B cell (primary cell): ENCODE data around the gene SGIP1. TPM values are rescaled to one million over a fixed set of nuclear protein-coding genes. Genes with fewer than 3 reads are reported as not detected.

Source experiments
- ATAC-seq: fragments of 200-7000 bp; cut with Tn5 transposase; one replicate; pipeline ENCODE4 v1.10.0; 2021; ENCODE audit warnings: low read depth, mild to moderate bottlenecking, moderate number of reproducible peaks, moderate library complexity
- CTCF ChIA-PET: fragments of 350-600 bp; sonication (Branson Sonifier 250); formaldehyde crosslinking; loops from one replicate; lab custom pipeline; 2021; ENCODE audit warnings: antibody characterized with exemption, inconsistent platforms; lab: Charles Lee
- POLR2A ChIA-PET: fragments of 350-600 bp; sonication (Branson Sonifier 250); formaldehyde crosslinking; loops from one replicate; lab custom pipeline; 2021; ENCODE audit warnings: antibody characterized with exemption; lab: Charles Lee
- DNase-seq: peaks from one replicate; pipeline ENCODE4 v3.0.0; 2013
- H2AFZ ChIP-seq: 2 replicates; pipeline ENCODE4 v1.6.1; 2012; ENCODE audit warnings: mild to moderate bottlenecking, low read depth, low read length; ENCODE audit not compliant: insufficient read depth, poor library complexity, severe bottlenecking
- H3K27ac ChIP-seq, 2 donors: 1 replicate in 1 of 2; 2 replicates in 1 of 2; pipeline ENCODE4 v1.5.1; 2012 to 2013; ENCODE audit warnings: low read length in 2 of 2, mild to moderate bottlenecking in 2 of 2, moderate library complexity in 1 of 2
- H3K27me3 ChIP-seq, 4 experiments: fragments of 200-600 bp in 1 of 4; sonication (generic) in 1 of 4; replicated peaks in 1 of 4; 1 replicate in 2 of 4; 2 replicates in 2 of 4; pipeline versions ENCODE4 v1.6.1 to v1.7.0; 2013 to 2016; ENCODE audit warnings: low read length in 3 of 4, mild to moderate bottlenecking in 2 of 4, mixed read lengths in 1 of 4, moderate library complexity in 1 of 4; ENCODE audit not compliant: insufficient read depth in 4 of 4, control insufficient read depth in 3 of 4; ENCODE audit errors: control extremely low read depth in 1 of 4
- H3K36me3 ChIP-seq, 2 experiments: replicated peaks in 1 of 2; 1 replicate in 1 of 2; 2 replicates in 1 of 2; pipeline versions ENCODE4 v1.6.1 to v1.7.1; 2013; ENCODE audit warnings: low read length in 1 of 2; ENCODE audit not compliant: insufficient read depth in 2 of 2, control insufficient read depth in 1 of 2; ENCODE audit errors: control extremely low read depth in 1 of 2, extremely low read depth in 1 of 2
- H3K4me1 ChIP-seq, 2 donors: fragments of 200-600 bp in 1 of 2; sonication (generic) in 1 of 2; 1 replicate in 1 of 2; 2 replicates in 1 of 2; pipeline versions ENCODE4 v1.5.1 to v1.6.1; 2013 to 2017; ENCODE audit warnings: low read length in 2 of 2; ENCODE audit not compliant: control insufficient read depth in 2 of 2, insufficient read depth in 2 of 2
- H3K4me2 ChIP-seq: replicated peaks from 2 replicates; pipeline ENCODE3; 2012; ENCODE audit warnings: mild to moderate bottlenecking, low read depth, low read length; ENCODE audit not compliant: poor library complexity, severe bottlenecking
- H3K4me3 ChIP-seq, 5 experiments: fragments of 200-600 bp in 1 of 5; sonication (generic) in 1 of 5; 1 replicate in 3 of 5; 2 replicates in 2 of 5; pipeline versions ENCODE4 v1.5.1 to v1.7.0; 2011 to 2016; ENCODE audit warnings: low read length in 4 of 5, mild to moderate bottlenecking in 4 of 5, low read depth in 2 of 5, control low read depth in 1 of 5, moderate library complexity in 1 of 5; ENCODE audit not compliant: insufficient read depth in 1 of 5; ENCODE audit errors: control extremely low read depth in 1 of 5, extremely low read depth in 1 of 5
- H3K79me2 ChIP-seq: fragments of 200-600 bp; sonication (generic); one replicate; pipeline ENCODE4 v1.6.0; 2016; ENCODE audit warnings: low read length; ENCODE audit not compliant: control insufficient read depth, insufficient read depth
- H3K9ac ChIP-seq: fragments of 200-600 bp; sonication (generic); 2 replicates; pipeline ENCODE4 v1.6.1; 2017; ENCODE audit warnings: mild to moderate bottlenecking, low read length, moderate library complexity
- H3K9me3 ChIP-seq, 3 donors: one replicate each; pipeline versions ENCODE4 v1.6.1 to v1.7.1; 2013; ENCODE audit warnings: low read length in 2 of 3; ENCODE audit not compliant: control insufficient read depth in 2 of 3, insufficient read depth in 1 of 3; ENCODE audit errors: control extremely low read depth in 1 of 3
- H4K20me1 ChIP-seq: 2 replicates; pipeline ENCODE4 v1.6.0; 2012; ENCODE audit warnings: mild to moderate bottlenecking, low read length; ENCODE audit not compliant: insufficient read depth, control insufficient read depth, poor library complexity, severe bottlenecking
- H3K27ac Mint-ChIP-seq: one replicate; pipeline ENCODE4 v1.8.0; 2021; ENCODE audit warnings: mixed read lengths
- H3K27me3 Mint-ChIP-seq: one replicate; pipeline ENCODE4 v1.8.0; 2021; ENCODE audit warnings: mixed read lengths
- H3K4me1 Mint-ChIP-seq: one replicate; pipeline ENCODE4 v1.8.0; 2021; ENCODE audit warnings: mixed read lengths
- H3K4me3 Mint-ChIP-seq: one replicate; pipeline ENCODE4 v1.8.0; 2021; ENCODE audit warnings: mixed read lengths
- H3K9me3 Mint-ChIP-seq: one replicate; pipeline ENCODE4 v1.8.0; 2022; ENCODE audit warnings: mixed read lengths; ENCODE audit not compliant: insufficient read depth
- EZH2 ChIP-seq: IDR thresholded peaks from 2 replicates; pipeline ENCODE4 v1.6.1; 2012; ENCODE audit warnings: borderline replicate concordance, low read depth, mild to moderate bottlenecking, moderate library complexity, low read length; ENCODE audit not compliant: insufficient read depth, poor library complexity, severe bottlenecking
- WGBS: methylation state at CpG from one replicate; pipeline ENCODE4 v1.1.5; 2013; ENCODE audit warnings: missing lambda C conversion rate; ENCODE audit not compliant: insufficient coverage; 5-methylcytosine and 5-hydroxymethylcytosine counted together
- intact Hi-C: fragments of 100-400 bp; cut with micrococcal nuclease; formaldehyde crosslinking; loops from one replicate; pipeline ENCODE4 v1.10.0; 2022
- polyA plus RNA-seq: library from polyadenylated mRNA; depleted of rRNA; stranded (reverse); fragments of >200 nt; gene quantifications from 2 replicates; pipeline ENCODE4 v1.2.3, GENCODE V29; 2012
- total RNA-seq, 2 donors: library from RNA; stranded (reverse); fragments of 120-200 nt in 1 of 2; gene quantifications; 1 replicate in 1 of 2; 2 replicates in 1 of 2; pipeline versions ENCODE4 v1.2.3 to v1.2.4, GENCODE V29; 2013 to 2022
- TF ChIP-seq, protein P1 (sequence below): fragments of 200-600 bp; IDR thresholded peaks from one replicate; pipeline ENCODE4 v1.8.0; 2022; ENCODE audit warnings: antibody characterized with exemption, mild to moderate bottlenecking

The SGIP1 gene
- total and polyA plus RNA-seq, 2 donors (not counting 1 experiment from before 2014, with no cell fraction given), result not detected

DNA sequence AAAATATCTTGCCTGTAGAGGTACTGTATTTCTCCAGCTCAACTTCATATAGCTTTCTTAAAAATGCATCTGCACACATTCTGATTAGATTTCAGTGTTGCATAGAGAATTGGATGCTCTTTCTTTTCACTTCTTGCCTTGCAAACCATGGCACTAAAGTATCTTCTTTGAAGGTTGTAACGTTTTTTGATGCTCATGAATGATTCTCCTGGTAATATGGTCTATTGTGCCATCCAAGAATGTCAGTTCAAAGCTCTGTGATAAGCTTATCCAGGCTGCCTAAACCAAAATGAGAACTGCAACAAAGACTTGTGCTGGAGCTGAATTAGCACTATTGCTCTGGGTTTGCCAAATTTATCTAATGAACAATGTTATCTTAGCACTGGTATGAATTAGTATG is 1.9 kb downstream of the SGIP1 start:
- H2AFZ ChIP-seq, result no peak overlapping the region
- ChIA-PET CTCF (no interaction called here), POLR2A (no interaction called here)
- H3K9me3 Mint-ChIP-seq, result no peaks in the 10 kb centered on the region
- no peak overlapping the region for H3K27ac ChIP-seq
- no peak overlapping the region for H3K4me3 ChIP-seq
- H3K4me1 Mint-ChIP-seq, result peaks cover 22% of the 10 kb centered on the region
- WGBS, result no CpG with 5 or more reads among the region's 1 CpG
- no peaks in the 10 kb centered on the region for H3K9me3 ChIP-seq
- peaks cover 0 to 20% (median 12%) of the 10 kb centered on the region in 4 experiments for H3K27me3 ChIP-seq
- TF ChIP-seq, protein P1, sequence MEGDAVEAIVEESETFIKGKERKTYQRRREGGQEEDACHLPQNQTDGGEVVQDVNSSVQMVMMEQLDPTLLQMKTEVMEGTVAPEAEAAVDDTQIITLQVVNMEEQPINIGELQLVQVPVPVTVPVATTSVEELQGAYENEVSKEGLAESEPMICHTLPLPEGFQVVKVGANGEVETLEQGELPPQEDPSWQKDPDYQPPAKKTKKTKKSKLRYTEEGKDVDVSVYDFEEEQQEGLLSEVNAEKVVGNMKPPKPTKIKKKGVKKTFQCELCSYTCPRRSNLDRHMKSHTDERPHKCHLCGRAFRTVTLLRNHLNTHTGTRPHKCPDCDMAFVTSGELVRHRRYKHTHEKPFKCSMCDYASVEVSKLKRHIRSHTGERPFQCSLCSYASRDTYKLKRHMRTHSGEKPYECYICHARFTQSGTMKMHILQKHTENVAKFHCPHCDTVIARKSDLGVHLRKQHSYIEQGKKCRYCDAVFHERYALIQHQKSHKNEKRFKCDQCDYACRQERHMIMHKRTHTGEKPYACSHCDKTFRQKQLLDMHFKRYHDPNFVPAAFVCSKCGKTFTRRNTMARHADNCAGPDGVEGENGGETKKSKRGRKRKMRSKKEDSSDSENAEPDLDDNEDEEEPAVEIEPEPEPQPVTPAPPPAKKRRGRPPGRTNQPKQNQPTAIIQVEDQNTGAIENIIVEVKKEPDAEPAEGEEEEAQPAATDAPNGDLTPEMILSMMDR, result no peak
- no peak for TF ChIP-seq EZH2
- peaks cover 14 to 15% of the 10 kb centered on the region in 2 donors for H3K4me1 ChIP-seq
- H3K36me3 ChIP-seq, result no peaks in the 10 kb centered on the region
- no peak for ATAC-seq
- no peaks in the 10 kb centered on the region for H4K20me1 ChIP-seq
- no peak overlapping the region for H3K27ac Mint-ChIP-seq
- no peak for DNase-seq
- H3K79me2 ChIP-seq, result no peaks in the 10 kb centered on the region
- no peak overlapping the region for H3K4me2 ChIP-seq
- peaks cover 39% of the 10 kb centered on the region for H3K27me3 Mint-ChIP-seq
- H3K9ac ChIP-seq, result no peak overlapping the region
- H3K4me3 Mint-ChIP-seq, result no peak overlapping the region
- intact Hi-C loops, result no loop called here

DNA sequence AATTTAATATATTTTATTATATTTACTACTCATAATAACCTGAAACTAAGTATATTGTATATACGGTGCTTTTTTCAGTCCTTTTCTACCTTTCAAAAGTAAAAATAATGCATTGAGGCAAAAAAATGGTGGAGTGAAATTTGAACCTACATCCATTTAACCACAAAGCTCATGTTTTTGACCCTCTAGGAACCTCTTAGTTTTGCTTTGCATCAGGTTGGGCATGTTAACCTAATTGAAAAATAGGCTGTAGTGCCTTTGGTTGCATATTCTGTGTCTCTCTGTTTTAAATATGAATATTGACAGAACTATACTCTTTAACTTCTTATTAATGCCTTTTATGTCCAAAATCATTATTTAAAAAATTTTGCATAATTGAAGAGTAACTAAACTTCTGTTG is 3.8 kb downstream of the SGIP1 start:
- POLR2A ChIA-PET, result no interaction called here
- Histone ChIP-seq H3K79me2 (no peaks in the 10 kb centered on the region), H3K36me3 (no peaks in the 10 kb centered on the region), H4K20me1 (no peaks in the 10 kb centered on the region), H3K27ac (no peak overlapping the region), H2AFZ (no peak overlapping the region), H3K9me3 (no peaks in the 10 kb centered on the region), H3K9ac (no peak overlapping the region), H3K4me2 (no peak overlapping the region), H3K4me3 (no peak overlapping the region), H3K27me3 (peaks cover 0 to 18% (median 4%) of the 10 kb centered on the region in 4 experiments), H3K4me1 (peaks cover 4 to 10% of the 10 kb centered on the region in 2 donors)
- Mint-ChIP-seq H3K4me3 (no peak overlapping the region), H3K4me1 (peaks cover 12% of the 10 kb centered on the region), H3K27ac (no peak overlapping the region), H3K27me3 (peaks cover 26% of the 10 kb centered on the region), H3K9me3 (no peaks in the 10 kb centered on the region)
- TF ChIP-seq, protein P1, result no peak
- no peak for TF ChIP-seq EZH2
- no peak for ATAC-seq
- intact Hi-C loops, result no loop called here
- no CpG with 5 or more reads among the region's 1 CpG for WGBS
- DNase-seq, result no peak
- CTCF ChIA-PET, result no interaction called here
